Measurements from ENCODE around the gene RHOG. TPM values are rescaled to one million over a fixed set of nuclear protein-coding genes. Genes with fewer than 3 reads are reported as not detected.

RHOG gene
- 22.1 and 39.9 TPM in 2 replicates for total RNA-seq (2014; rRNA removed; shearing (Covaris generic))

DNA sequence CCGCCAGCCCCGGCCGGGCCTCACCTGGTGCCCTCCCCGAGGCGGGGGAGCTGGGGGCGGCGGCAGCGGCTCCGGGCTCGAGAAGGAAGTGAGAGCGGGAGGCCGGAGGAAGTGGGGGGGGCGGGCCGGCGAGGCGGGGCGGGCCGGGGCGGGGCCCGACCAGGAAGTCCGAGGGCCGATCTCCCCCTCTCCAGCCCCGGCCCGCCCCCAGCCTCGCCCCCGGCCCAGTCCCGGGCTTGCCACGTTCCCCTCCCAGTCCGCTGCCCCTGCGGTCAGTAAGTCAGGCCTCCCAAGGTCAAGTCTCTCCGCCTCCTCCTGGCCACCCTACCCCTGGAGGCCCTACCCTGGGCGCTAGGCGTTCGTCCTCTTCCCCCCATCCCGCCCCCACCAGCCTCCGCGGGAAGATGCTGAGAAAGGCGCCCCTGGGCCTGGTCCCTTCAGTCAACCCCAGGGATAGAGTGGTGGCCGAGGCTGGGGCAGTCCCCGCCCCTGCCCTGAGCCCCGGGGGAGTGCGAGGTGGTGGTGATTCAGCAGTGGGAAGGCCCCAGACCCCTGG, at the start of gene RHOG:
Gene RHOG, minus strand, starts transcription at position 90 of the 556 bp plus-strand sequence. CDS start 12,821 bp downstream, outside the sequence.
- Histone ChIP-seq H3K27me3 (replicated peaks) (no peaks in the 10 kb centered on the region), H3K4me1 (replicated peaks) (peaks cover 19% of the 10 kb centered on the region), H3K4me3 (peak within 1 kb of the TSS; percentile 90), H3K9me3 (replicated peaks) (no peaks in the 10 kb centered on the region), H3K27ac (peak within 1 kb of the TSS; percentile 69), H3K36me3 (peaks cover 35% of the 10 kb centered on the region)
- DNase-seq (ENCODE audit: low read depth in 1 of 2, low spot score in 2 of 2): peak in 1 of 2 experiments; percentile 89

DNA sequence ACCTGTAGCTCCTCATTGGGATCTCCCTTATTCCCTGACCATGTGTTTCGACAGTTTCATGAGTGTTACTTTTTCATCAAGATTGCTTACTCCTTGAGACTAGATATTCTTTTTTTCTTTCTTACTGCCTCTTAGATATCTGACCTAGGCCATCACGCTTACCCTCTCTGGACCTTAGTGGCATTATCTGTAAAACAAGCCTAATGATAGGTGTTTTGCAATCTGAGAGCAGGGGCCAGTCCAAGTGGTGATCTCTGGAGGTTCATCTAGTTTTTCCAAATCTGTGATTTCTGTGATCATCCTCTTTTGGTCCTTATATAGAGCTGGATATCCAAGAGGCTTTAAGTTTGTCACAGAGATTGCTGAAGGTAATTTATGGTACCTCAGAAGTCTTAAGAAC, 49.3 kb upstream of the RHOG start:
- Histone ChIP-seq H3K4me1 (replicated peaks) (peaks cover 24% of the 10 kb centered on the region), H3K27ac (no peak overlapping the region), H3K27me3 (replicated peaks) (no peaks in the 10 kb centered on the region), H3K36me3 (no peaks in the 10 kb centered on the region; the same call in 1 of the 2 replicates), H3K9me3 (replicated peaks) (no peaks in the 10 kb centered on the region), H3K4me3 (no peak overlapping the region)
- no peak for DNase-seq (ENCODE audit: low read depth in 1 of 2, low spot score in 2 of 2)

GRCh38 chr11:3888876-3889275, 48.1 kb upstream of the RHOG start:
- Histone ChIP-seq H3K4me3 (no peak overlapping the region), H3K36me3 (no peaks in the 10 kb centered on the region; the same call in none of the 2 replicates)

DNA sequence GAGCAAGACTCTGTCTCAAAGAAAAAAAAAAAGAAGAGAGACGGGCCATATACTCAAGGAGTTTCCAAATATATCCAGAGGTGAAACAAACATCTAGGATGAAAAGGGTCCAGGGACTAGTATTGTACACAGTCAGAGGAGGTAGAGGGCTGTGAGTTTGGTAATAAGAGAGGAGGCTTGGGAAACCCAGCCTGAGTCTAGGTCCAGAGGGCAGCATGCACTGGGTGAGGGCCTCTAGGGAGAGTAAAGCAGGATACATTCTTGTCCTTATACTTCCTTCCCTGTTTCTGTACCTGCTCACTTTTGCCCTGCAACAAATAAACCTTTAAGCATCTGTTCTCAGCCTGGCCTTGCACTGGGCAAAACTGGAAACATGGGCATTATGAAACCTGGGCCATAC, 46.2 kb upstream of the RHOG start:
- Histone ChIP-seq H3K36me3 (no peaks in the 10 kb centered on the region; the same call in 1 of the 2 replicates), H3K27me3 (replicated peaks) (no peaks in the 10 kb centered on the region), H3K4me1 (replicated peaks) (peaks cover 3% of the 10 kb centered on the region; the same call in 1 of the 2 replicates), H3K9me3 (replicated peaks) (no peaks in the 10 kb centered on the region), H3K4me3 (no peak overlapping the region), H3K27ac (no peak overlapping the region)
- DNase-seq (ENCODE audit: low read depth in 1 of 2, low spot score in 2 of 2): no peak

More at GRCh38 chr11:3888876-3889275, 48.1 kb upstream of the RHOG start:
- no peaks in the 10 kb centered on the region for H3K27me3 ChIP-seq (replicated peaks)
- DNase-seq (ENCODE audit: low read depth in 1 of 2, low spot score in 2 of 2): no peak
- peaks cover 12% of the 10 kb centered on the region for H3K4me1 ChIP-seq (replicated peaks)
- H3K9me3 ChIP-seq (replicated peaks): no peaks in the 10 kb centered on the region
- no peak overlapping the region for H3K27ac ChIP-seq

GRCh38 chr11:3885855-3886254, 45.1 kb upstream of the RHOG start:
- DNase-seq (ENCODE audit: low read depth in 1 of 2, low spot score in 2 of 2): no peak
- Histone ChIP-seq H3K27ac (no peak overlapping the region), H3K4me3 (no peak overlapping the region)

DNA sequence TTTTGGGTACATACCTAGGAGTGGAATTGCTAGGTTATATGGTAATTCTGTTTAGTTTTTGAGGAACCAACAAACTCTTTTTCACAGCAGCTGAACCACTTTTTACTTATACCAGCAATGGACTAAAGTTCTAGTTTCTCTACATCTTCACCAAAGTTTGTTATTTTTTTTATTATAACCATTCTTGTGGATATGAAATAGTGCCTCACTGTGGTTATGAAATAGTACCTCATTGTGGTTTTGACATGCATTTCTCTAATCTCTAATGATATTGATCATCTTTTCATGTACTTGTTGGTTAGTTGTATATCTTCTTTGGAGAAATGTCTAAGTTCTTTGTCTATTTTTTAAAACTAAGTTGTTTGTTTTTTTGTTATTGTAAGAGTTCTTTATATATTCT, 41.9 kb upstream of the RHOG start:
- peaks cover 3% of the 10 kb centered on the region; the same call in 1 of the 2 replicates for H3K4me1 ChIP-seq (replicated peaks)
- no peaks in the 10 kb centered on the region for H3K27me3 ChIP-seq (replicated peaks)
- no peaks in the 10 kb centered on the region for H3K9me3 ChIP-seq (replicated peaks)
- no peak for DNase-seq (ENCODE audit: low read depth in 1 of 2, low spot score in 2 of 2)
- H3K36me3 ChIP-seq: no peaks in the 10 kb centered on the region; the same call in 1 of the 2 replicates
- H3K4me3 ChIP-seq: no peak overlapping the region
- H3K27ac ChIP-seq: no peak overlapping the region

More at GRCh38 chr11:3885855-3886254, 45.1 kb upstream of the RHOG start:
- no peaks in the 10 kb centered on the region for H3K9me3 ChIP-seq (replicated peaks)
- no peaks in the 10 kb centered on the region; the same call in 1 of the 2 replicates for H3K36me3 ChIP-seq
- H3K27me3 ChIP-seq (replicated peaks): no peaks in the 10 kb centered on the region
- H3K4me1 ChIP-seq (replicated peaks): peaks cover 3% of the 10 kb centered on the region; the same call in 1 of the 2 replicates

DNA sequence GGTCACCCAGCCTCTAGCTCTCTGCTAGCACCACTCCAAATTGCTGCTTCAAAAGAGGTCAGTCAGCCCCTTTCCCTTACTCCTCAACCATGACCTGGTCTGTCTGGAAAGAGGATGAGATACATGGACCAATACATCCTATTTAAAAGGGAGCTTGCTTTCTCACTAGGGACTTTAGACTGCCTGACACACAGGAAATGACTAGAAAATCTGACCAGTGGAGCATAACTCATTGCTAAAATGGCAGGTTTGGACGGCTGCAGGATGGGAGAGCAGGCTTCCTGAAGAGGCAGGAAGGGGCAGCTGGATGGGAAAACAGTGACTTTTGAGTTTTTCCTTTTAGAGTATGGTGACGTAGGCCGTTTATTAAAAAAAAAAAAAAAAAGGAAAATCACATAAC, 40.0 kb upstream of the RHOG start:
- Histone ChIP-seq H3K27me3 (replicated peaks) (no peaks in the 10 kb centered on the region), H3K36me3 (no peaks in the 10 kb centered on the region; the same call in 1 of the 2 replicates), H3K4me1 (replicated peaks) (peaks cover 6% of the 10 kb centered on the region), H3K27ac (no peak overlapping the region), H3K4me3 (no peak overlapping the region), H3K9me3 (replicated peaks) (no peaks in the 10 kb centered on the region)
- DNase-seq (ENCODE audit: low read depth in 1 of 2, low spot score in 2 of 2): no peak

DNA sequence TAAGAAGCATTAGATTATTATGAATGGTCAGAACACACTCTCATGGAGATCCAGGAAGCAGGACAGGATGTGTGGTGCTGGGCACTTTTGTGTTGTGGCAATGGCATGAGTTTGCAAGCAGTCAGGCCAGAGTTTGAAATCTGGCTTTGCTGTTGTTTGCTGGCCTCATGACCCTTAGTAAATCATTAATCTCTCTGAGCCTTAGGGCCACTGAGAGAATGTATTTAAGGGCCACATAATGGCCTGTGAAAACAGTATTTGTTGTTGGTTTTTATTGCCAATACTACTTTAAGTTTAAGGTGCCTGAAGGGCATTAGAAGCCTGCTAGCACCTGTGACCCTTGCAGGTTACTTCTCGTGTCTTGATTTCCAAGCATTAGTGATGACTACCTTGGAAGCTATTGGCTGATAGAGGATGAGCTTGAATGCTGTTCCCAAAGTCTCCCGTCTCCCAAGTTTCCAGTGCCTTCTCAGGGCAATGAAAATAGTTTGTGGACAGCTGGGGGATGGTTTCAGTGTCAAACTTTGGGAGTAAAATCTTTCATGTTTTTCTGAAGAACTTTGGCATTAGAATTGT, 39.3 kb upstream of the RHOG start:
- Histone ChIP-seq H3K9me3 (replicated peaks) (no peaks in the 10 kb centered on the region), H3K4me1 (replicated peaks) (peaks cover 6% of the 10 kb centered on the region; the same call in 1 of the 2 replicates), H3K27ac (no peak overlapping the region), H3K4me3 (no peak overlapping the region), H3K36me3 (no peaks in the 10 kb centered on the region; the same call in 1 of the 2 replicates), H3K27me3 (replicated peaks) (no peaks in the 10 kb centered on the region)
- no peak for DNase-seq (ENCODE audit: low read depth in 1 of 2, low spot score in 2 of 2)

DNA sequence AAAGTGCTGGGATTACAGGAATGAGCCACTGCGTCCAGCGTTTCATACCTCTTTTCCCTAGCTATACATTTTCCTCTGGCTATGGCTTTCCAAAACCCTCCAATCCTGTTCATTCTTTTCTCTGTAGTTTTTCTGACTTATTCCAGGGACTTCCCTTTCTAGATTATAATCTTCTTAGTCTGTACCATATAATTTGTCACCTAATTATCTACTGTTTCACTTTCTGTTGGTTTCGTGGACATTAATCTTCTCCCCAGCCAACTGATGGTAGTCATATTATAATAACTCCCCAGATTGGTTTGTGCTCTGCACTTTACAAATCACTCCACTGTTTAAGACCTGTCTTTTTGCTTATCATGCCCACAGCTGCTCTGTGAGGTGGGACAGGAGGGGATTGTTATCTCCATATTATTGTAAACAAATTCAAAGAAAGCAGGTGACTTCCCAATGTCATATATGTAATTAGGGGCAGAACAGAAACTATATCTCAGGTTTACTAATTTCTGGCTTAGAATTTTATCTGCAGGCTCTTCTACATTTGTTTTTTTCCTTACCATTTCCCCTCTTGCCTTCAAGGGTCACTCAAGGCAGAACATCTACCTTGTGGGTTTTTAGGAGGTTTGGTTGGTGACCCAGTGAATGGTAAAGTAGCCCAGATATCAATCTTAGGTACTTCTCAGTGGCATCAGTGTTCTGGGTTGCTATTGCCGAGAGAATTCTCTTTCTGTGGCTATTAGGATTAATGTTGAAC, 38.6 kb upstream of the RHOG start:
- Histone ChIP-seq H3K4me3 (no peak overlapping the region), H3K36me3 (no peaks in the 10 kb centered on the region; the same call in 1 of the 2 replicates), H3K4me1 (replicated peaks) (peaks cover 6% of the 10 kb centered on the region; the same call in 1 of the 2 replicates), H3K27ac (no peak overlapping the region), H3K27me3 (replicated peaks) (no peaks in the 10 kb centered on the region), H3K9me3 (replicated peaks) (no peaks in the 10 kb centered on the region)
- no peak for DNase-seq (ENCODE audit: low read depth in 1 of 2, low spot score in 2 of 2)

- Histone ChIP-seq H3K27me3 (replicated peaks) (no peaks in the 10 kb centered on the region), H3K36me3 (no peaks in the 10 kb centered on the region), H3K4me1 (replicated peaks) (peaks cover 6% of the 10 kb centered on the region; the same call in 1 of the 2 replicates), H3K27ac (no peak overlapping the region), H3K9me3 (replicated peaks) (no peaks in the 10 kb centered on the region), H3K4me3 (no peak overlapping the region)
- DNase-seq (ENCODE audit: low read depth in 1 of 2, low spot score in 2 of 2): no peak
Measured at GRCh38 chr11:3878258-3878584, 37.5 kb upstream of the RHOG start.

DNA sequence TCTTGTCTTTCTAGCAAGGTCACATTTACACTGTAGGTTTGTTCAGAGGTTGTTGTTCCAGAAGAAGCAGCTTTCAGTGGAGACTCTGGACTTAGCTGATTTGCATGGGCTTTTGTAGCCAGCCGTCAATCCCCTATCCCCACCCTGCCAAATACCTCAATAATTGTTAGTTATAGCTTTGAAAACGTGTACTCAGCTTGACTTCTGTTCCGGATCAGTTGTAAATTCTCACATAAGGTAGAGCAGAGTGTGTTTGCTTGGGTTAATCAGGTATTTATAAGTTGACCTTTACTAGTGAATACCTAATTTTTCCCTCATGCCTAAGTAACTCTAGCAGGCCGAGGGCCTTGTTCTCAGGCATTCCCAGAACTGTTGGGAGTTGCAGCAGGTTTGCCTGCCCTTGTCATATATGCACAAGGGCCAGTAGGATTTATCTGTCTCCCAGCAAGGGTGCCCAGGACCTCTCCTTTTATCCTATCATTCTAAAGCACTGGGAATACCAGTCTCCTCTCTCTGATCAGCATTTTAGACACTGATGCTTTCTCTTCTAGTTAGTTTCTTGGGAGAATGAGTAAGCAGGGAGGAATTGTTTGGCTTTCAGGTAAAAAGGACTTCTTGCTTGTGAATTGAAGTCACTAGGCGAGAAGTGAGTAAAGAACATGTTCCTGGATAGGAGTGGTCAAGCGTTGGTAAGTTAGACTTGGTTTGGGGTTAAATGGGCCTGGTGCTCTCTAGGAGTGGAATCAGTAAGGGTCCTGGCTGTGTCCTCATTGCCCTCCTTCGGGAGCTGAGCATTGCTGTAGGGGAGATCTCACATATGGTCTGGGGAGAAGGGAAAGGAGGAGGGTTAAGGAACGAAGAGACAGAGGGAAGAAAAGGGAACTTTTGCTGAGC, 36.9 kb upstream of the RHOG start:
- Histone ChIP-seq H3K4me3 (no peak overlapping the region), H3K4me1 (replicated peaks) (peaks cover 6% of the 10 kb centered on the region; the same call in 1 of the 2 replicates), H3K36me3 (no peaks in the 10 kb centered on the region), H3K9me3 (replicated peaks) (no peaks in the 10 kb centered on the region), H3K27ac (no peak overlapping the region), H3K27me3 (replicated peaks) (no peaks in the 10 kb centered on the region)
- DNase-seq (ENCODE audit: low read depth in 1 of 2, low spot score in 2 of 2): no peak

GRCh38 chr11:3876613-3877012, 35.9 kb upstream of the RHOG start:
- Histone ChIP-seq H3K27ac (no peak overlapping the region), H3K4me3 (no peak overlapping the region), H3K4me1 (replicated peaks) (peaks cover 6% of the 10 kb centered on the region; the same call in 1 of the 2 replicates), H3K36me3 (no peaks in the 10 kb centered on the region), H3K27me3 (replicated peaks) (no peaks in the 10 kb centered on the region), H3K9me3 (replicated peaks) (no peaks in the 10 kb centered on the region)
- no peak for DNase-seq (ENCODE audit: low read depth in 1 of 2, low spot score in 2 of 2)

- Histone ChIP-seq H3K4me1 (replicated peaks) (peaks cover 9% of the 10 kb centered on the region; the same call in 1 of the 2 replicates), H3K27me3 (replicated peaks) (no peaks in the 10 kb centered on the region), H3K9me3 (replicated peaks) (no peaks in the 10 kb centered on the region), H3K4me3 (no peak overlapping the region), H3K27ac (no peak overlapping the region), H3K36me3 (no peaks in the 10 kb centered on the region)
- DNase-seq (ENCODE audit: low read depth in 1 of 2, low spot score in 2 of 2): no peak
Measured at GRCh38 chr11:3873712-3874349, 33.1 kb upstream of the RHOG start.

Measured in SJSA1 (cell line).